NK-92 (cell line): ENCODE measurements around the gene WDR47.

Source experiments
- DNase-seq: peaks from one replicate; lab custom pipeline; 2025; ENCODE audit not compliant: unreplicated experiment; lab: John Stamatoyannopoulos, UW

The WDR47 gene

GRCh38 chr1:109041621-109042468 is at the start of gene WDR47:
TSS of gene WDR47 (minus strand) at chr1:109042102. CDS start at chr1:109023512, 18,590 bp downstream.
- peak; percentile 73 for DNase-seq

- DNase-seq = no peak
These were observed 49.4 kb upstream of the WDR47 start for GRCh38 chr1:109091078-109091838.

- peak; percentile 35 for DNase-seq
These were observed 48.5 kb upstream of the WDR47 start, which contains the start of gene TMEM167B for GRCh38 chr1:109090196-109091077. TSS of gene TMEM167B (plus strand) at chr1:109090764. CDS start at chr1:109090873, 109 bp downstream.

GRCh38 chr1:109089242-109090015 is 47.5 kb upstream of the WDR47 start:
- DNase-seq = no peak

- DNase-seq = no peak
These were observed 42.9 kb upstream of the WDR47 start for GRCh38 chr1:109084563-109085517.

GRCh38 chr1:109083923-109084322 is 42.0 kb upstream of the WDR47 start:
- DNase-seq = no peak

- DNase-seq = no peak
These were observed 41.6 kb upstream of the WDR47 start for GRCh38 chr1:109083501-109083900.

- no peak for DNase-seq
These were observed 38.7 kb upstream of the WDR47 start for GRCh38 chr1:109080441-109081082.

- no peak for DNase-seq
These were observed 37.3 kb upstream of the WDR47 start for GRCh38 chr1:109079240-109079622.

GRCh38 chr1:109078317-109078716 is 36.4 kb upstream of the WDR47 start:
- DNase-seq = no peak

GRCh38 chr1:109075531-109076490 is 33.9 kb upstream of the WDR47 start, which contains the start of gene TAF13:
TSS of gene TAF13 (minus strand) at chr1:109076003. CDS start at chr1:109075947, 56 bp downstream.
- no peak for DNase-seq

- DNase-seq = no peak
These were observed 27.4 kb upstream of the WDR47 start for GRCh38 chr1:109069294-109069693.

GRCh38 chr1:109067883-109068282 is 26.0 kb upstream of the WDR47 start:
- no peak for DNase-seq

- DNase-seq = no peak
These were observed 23.2 kb upstream of the WDR47 start for GRCh38 chr1:109065137-109065536.

- DNase-seq = no peak
These were observed 19.3 kb upstream of the WDR47 start for GRCh38 chr1:109061183-109061582.

GRCh38 chr1:109060707-109061106 is 18.8 kb upstream of the WDR47 start:
- no peak for DNase-seq

- DNase-seq = no peak
These were observed 17.1 kb upstream of the WDR47 start for GRCh38 chr1:109059026-109059425.
